HL-60 (cell line): ENCODE data around the gene PTPRG.

Source experiments
- CTCF ChIP-seq: IDR thresholded peaks from one replicate; pipeline ENCODE4 v1.5.1; 2011; ENCODE audit warnings: low read length, control low read depth, inconsistent platforms; ENCODE audit not compliant: insufficient read depth
- GABPA ChIP-seq: IDR thresholded peaks from 2 replicates; pipeline ENCODE4 v1.6.1; 2012; ENCODE audit warnings: low read depth
- POLR2AphosphoS5 ChIP-seq: IDR thresholded peaks from 2 replicates; pipeline ENCODE4 v1.6.1; 2012; ENCODE audit warnings: low read depth
- SPI1 ChIP-seq: IDR thresholded peaks from 2 replicates; pipeline ENCODE4 v1.6.1; 2012; ENCODE audit warnings: low read depth, mild to moderate bottlenecking, borderline replicate concordance
- TF ChIP-seq, protein P1 (sequence below): IDR thresholded peaks from 2 replicates; pipeline ENCODE4 v1.6.1; 2012; ENCODE audit warnings: low read depth; ENCODE audit not compliant: insufficient replicate concordance

- TF ChIP-seq POLR2AphosphoS5 (no peak), CTCF (no peak), GABPA (no peak), SPI1 (no peak)
- TF ChIP-seq, protein P1, sequence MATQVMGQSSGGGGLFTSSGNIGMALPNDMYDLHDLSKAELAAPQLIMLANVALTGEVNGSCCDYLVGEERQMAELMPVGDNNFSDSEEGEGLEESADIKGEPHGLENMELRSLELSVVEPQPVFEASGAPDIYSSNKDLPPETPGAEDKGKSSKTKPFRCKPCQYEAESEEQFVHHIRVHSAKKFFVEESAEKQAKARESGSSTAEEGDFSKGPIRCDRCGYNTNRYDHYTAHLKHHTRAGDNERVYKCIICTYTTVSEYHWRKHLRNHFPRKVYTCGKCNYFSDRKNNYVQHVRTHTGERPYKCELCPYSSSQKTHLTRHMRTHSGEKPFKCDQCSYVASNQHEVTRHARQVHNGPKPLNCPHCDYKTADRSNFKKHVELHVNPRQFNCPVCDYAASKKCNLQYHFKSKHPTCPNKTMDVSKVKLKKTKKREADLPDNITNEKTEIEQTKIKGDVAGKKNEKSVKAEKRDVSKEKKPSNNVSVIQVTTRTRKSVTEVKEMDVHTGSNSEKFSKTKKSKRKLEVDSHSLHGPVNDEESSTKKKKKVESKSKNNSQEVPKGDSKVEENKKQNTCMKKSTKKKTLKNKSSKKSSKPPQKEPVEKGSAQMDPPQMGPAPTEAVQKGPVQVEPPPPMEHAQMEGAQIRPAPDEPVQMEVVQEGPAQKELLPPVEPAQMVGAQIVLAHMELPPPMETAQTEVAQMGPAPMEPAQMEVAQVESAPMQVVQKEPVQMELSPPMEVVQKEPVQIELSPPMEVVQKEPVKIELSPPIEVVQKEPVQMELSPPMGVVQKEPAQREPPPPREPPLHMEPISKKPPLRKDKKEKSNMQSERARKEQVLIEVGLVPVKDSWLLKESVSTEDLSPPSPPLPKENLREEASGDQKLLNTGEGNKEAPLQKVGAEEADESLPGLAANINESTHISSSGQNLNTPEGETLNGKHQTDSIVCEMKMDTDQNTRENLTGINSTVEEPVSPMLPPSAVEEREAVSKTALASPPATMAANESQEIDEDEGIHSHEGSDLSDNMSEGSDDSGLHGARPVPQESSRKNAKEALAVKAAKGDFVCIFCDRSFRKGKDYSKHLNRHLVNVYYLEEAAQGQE: no peak
These were observed 342.7 kb downstream of the PTPRG start for GRCh38 chr3:61903931-61904657.
